Transverse colon (tissue), 4 donors: Measurements from ENCODE around the gene SAP30. TPM values are rescaled to one million over a fixed set of nuclear protein-coding genes. Genes with fewer than 3 reads are reported as not detected.

Source experiments
- DNase-seq: peaks from one replicate; pipeline ENCODE4 v3.0.0-alpha.2; 2019
- H3K27ac ChIP-seq, 4 donors: fragments of 200-600 bp; sonication (generic); 2 replicates each; pipeline ENCODE4 v1.5.1; 2016 to 2018; ENCODE audit warnings: inconsistent platforms in 4 of 4
- H3K27me3 ChIP-seq: fragments of 200-600 bp; sonication (generic); 2 replicates; pipeline ENCODE4 v1.5.1; 2017; ENCODE audit warnings: inconsistent platforms
- H3K36me3 ChIP-seq, 4 donors: fragments of 200-600 bp; sonication (generic); 2 replicates each; pipeline ENCODE4 v1.5.1; 2017 to 2019; ENCODE audit warnings: inconsistent platforms in 4 of 4
- H3K4me1 ChIP-seq, 4 donors: fragments of 200-600 bp; sonication (generic); 2 replicates each; pipeline ENCODE4 v1.5.1; 2017 to 2020; ENCODE audit warnings: inconsistent platforms in 4 of 4
- H3K4me3 ChIP-seq, 4 donors: fragments of 200-600 bp; sonication (generic); 1 replicate in 1 of 4; 2 replicates in 3 of 4; pipeline versions ENCODE4 v1.5.1 to v1.6.1; 2017 to 2019; ENCODE audit warnings: inconsistent platforms in 4 of 4
- H3K9me3 ChIP-seq, 2 donors: fragments of 200-600 bp; sonication (generic); 2 replicates each; pipeline ENCODE4 v1.5.1; 2017 to 2019; ENCODE audit warnings: inconsistent platforms in 2 of 2
- CTCF ChIP-seq, 5 experiments: fragments of 200-600 bp in 3 of 5; fragments of 450-650 bp in 2 of 5; sonication (generic) in 3 of 5; IDR thresholded peaks; 1 replicate in 2 of 5; 2 replicates in 3 of 5; pipeline ENCODE4 v1.5.1; 2016 to 2017; ENCODE audit warnings: antibody characterized with exemption in 5 of 5, inconsistent platforms in 3 of 5, mild to moderate bottlenecking in 2 of 5, moderate library complexity in 1 of 5
- EP300 ChIP-seq: sonication (generic); formaldehyde crosslinking; IDR thresholded peaks from one replicate; pipeline ENCODE4 v1.6.1; 2017; ENCODE audit warnings: antibody characterized with exemption, low read depth
- POLR2A ChIP-seq: fragments of 450-650 bp; IDR thresholded peaks from one replicate; pipeline ENCODE4 v1.6.1; 2016; ENCODE audit warnings: antibody characterized with exemption, mild to moderate bottlenecking, moderate library complexity
- POLR2AphosphoS5 ChIP-seq, 3 donors: sonication (generic); formaldehyde crosslinking; IDR thresholded peaks; one replicate each; pipeline ENCODE4 v1.6.1; 2016; ENCODE audit warnings: antibody characterized with exemption in 3 of 3
- WGBS, 2 donors: methylation state at CpG; one replicate each; pipeline ENCODE4 v1.1.5; 2018; ENCODE audit warnings: low coverage in 1 of 2; 5-methylcytosine and 5-hydroxymethylcytosine counted together
- in situ Hi-C, 4 donors: fragments of 200-750 bp; cut with MboI; loops; one replicate each; pipeline versions ENCODE4 v1.15.0 to v1.15.1; 2017; ENCODE audit warnings: low sequenced_read_pairs in 3 of 4, low pct_ligation_motif_present in 1 of 4, low pct_unique_long_range_greater_than_20kb in 1 of 4
- intact Hi-C: fragments of 100-400 bp; cut with DNase I; formaldehyde crosslinking; loops from one replicate; pipeline ENCODE4 v1.15.1; 2023; ENCODE audit warnings: low total_unique reads
- total RNA-seq, 4 donors: library from RNA; depleted of rRNA; stranded (reverse); fragments of >200 nt; gene quantifications; one replicate each; pipeline ENCODE4 v1.1.0, GENCODE V29; 2016

Gene SAP30
- total RNA-seq, 4 donors from 2014 or later: 3.8 to 15.3 (median 14.7) TPM

GRCh38 chr4:173398779-173399415, 28.1 kb downstream of the SAP30 start, which contains the start of gene SCRG1:
SCRG1 (minus strand) TSS chr4:173399116; CDS start chr4:173391414, 7,702 bp downstream.
- peak within 1 kb of the TSS in 1 of 4 donors; percentile 10 for H3K4me3 ChIP-seq
- no peaks in the 10 kb centered on the region for H3K9me3 ChIP-seq
- intact Hi-C loops: no loop called here
- no peaks in the 10 kb centered on the region for H3K27me3 ChIP-seq
- H3K27ac ChIP-seq: peak within 1 kb of the TSS in 3 of 4 donors; percentile 20 to 42 (median 25)
- H3K36me3 ChIP-seq: no peaks in the 10 kb centered on the region
- H3K4me1 ChIP-seq: peaks cover 0 to 5% (median 0%) of the 10 kb centered on the region in 4 donors
- in situ Hi-C loops: no loop called here
- TF ChIP-seq POLR2A: no peak
- no peak for TF ChIP-seq EP300
- no peak for TF ChIP-seq CTCF (IDR thresholded peaks at IDR 0.05)
- TF ChIP-seq POLR2AphosphoS5 (IDR thresholded peaks at IDR 0.05): no peak
- WGBS, 2 donors: 68 to 69% methylated on average over 4 of the region's 4 CpGs
- DNase-seq: no peak

- in situ Hi-C loops (loop anchor here in 3 of 4 donors (25.0 kb wide), 3 partner anchors 239 to 911 kb away; partner anchors contain the start of gene GALNT7 (in 1 of the 3)), intact Hi-C loops (loop anchor here (5.0 kb wide), 1 partner anchor 79 kb away; no protein-coding TSS in a partner anchor)
- no peak for DNase-seq
- WGBS, 2 donors: 91 to 96% methylated on average over 2 to 4 of the region's 4 CpGs
- Histone ChIP-seq H3K4me1 (peaks cover 0 to 5% (median 0%) of the 10 kb centered on the region in 4 donors), H3K4me3 (no peak overlapping the region), H3K36me3 (no peaks in the 10 kb centered on the region), H3K27ac (no peak overlapping the region), H3K27me3 (no peaks in the 10 kb centered on the region), H3K9me3 (no peaks in the 10 kb centered on the region)
- TF ChIP-seq EP300 (no peak), POLR2AphosphoS5 (IDR thresholded peaks at IDR 0.05) (no peak), POLR2A (no peak), CTCF (IDR thresholded peaks at IDR 0.05) (no peak)
Observed at GRCh38 chr4:173401063-173401462, 30.3 kb downstream of the SAP30 start.

GRCh38 chr4:173403051-173403450, 32.3 kb downstream of the SAP30 start:
- Histone ChIP-seq H3K27me3 (no peaks in the 10 kb centered on the region), H3K9me3 (no peaks in the 10 kb centered on the region), H3K27ac (no peak overlapping the region), H3K4me1 (no peaks in the 10 kb centered on the region), H3K4me3 (no peak overlapping the region), H3K36me3 (no peaks in the 10 kb centered on the region)
- in situ Hi-C loops (loop anchor here in 3 of 4 donors (25.0 kb wide), 3 partner anchors 241 to 909 kb away; partner anchors contain the start of gene GALNT7 (in 1 of the 3)), intact Hi-C loops (loop anchor here (5.0 kb wide), 1 partner anchor 81 kb away; no protein-coding TSS in a partner anchor)
- no peak for TF ChIP-seq EP300
- TF ChIP-seq POLR2AphosphoS5 (IDR thresholded peaks at IDR 0.05): no peak
- TF ChIP-seq POLR2A: no peak
- no peak for TF ChIP-seq CTCF (IDR thresholded peaks at IDR 0.05)
- DNase-seq: no peak
- 91% methylated on average over 2 of the region's 2 CpGs; no CpG with 5 or more reads in 1 of the 2 donors for WGBS, 2 donors

GRCh38 chr4:173404296-173404865, 33.6 kb downstream of the SAP30 start:
- no peaks in the 10 kb centered on the region for H3K9me3 ChIP-seq
- no peak overlapping the region for H3K27ac ChIP-seq
- no peak for DNase-seq
- no peaks in the 10 kb centered on the region for H3K27me3 ChIP-seq
- TF ChIP-seq POLR2A: no peak
- no peak for TF ChIP-seq CTCF (IDR thresholded peaks at IDR 0.05)
- no peak for TF ChIP-seq EP300
- no peak for TF ChIP-seq POLR2AphosphoS5 (IDR thresholded peaks at IDR 0.05)
- H3K36me3 ChIP-seq: no peaks in the 10 kb centered on the region
- in situ Hi-C loops (loop anchor here in 3 of 4 donors (25.0 kb wide), 3 partner anchors 242 to 908 kb away; partner anchors contain the start of gene GALNT7 (in 1 of the 3)), intact Hi-C loops (loop anchor here (5.0 kb wide), 1 partner anchor 82 kb away; no protein-coding TSS in a partner anchor)
- 65 to 81% methylated on average over 3 of the region's 3 CpGs for WGBS, 2 donors
- H3K4me1 ChIP-seq: no peaks in the 10 kb centered on the region
- H3K4me3 ChIP-seq: no peak overlapping the region
